ENCODE data around the gene ZBTB20. TPM values are rescaled to one million over a fixed set of nuclear protein-coding genes. Genes with fewer than 3 reads are reported as not detected.
A peak's percentile ranks its signal among the peaks of the same experiment; 100 is the strongest.

ZBTB20 gene
- total and polyA plus RNA-seq, 5 donors from 2014 or later: 10.1 to 58.2 (median 13.2) TPM

DNA sequence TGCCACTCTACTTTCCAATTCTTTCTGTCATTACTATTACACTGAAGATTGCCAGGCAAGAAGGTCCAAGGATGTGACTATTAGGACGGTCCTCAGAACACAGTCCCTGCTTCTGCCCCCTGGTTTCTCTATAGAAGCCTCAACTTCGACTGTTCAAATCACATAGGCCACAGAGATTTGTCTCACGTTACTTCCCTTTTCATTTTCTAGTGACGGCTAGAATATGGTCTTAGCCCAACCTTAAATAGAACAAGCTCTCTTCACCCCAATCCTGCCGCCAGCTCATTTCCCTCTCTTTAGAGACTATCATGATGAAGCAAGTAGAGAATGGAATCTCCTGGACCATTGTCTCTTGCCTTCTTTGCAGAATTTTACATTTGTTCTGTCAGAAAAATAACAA, 768.3 kb downstream of the ZBTB20 start:
- peaks cover 5% of the 10 kb centered on the region for H3K4me1 ChIP-seq (ENCODE audit: control insufficient read depth, insufficient read depth, low read length, poor library complexity, severe bottlenecking)
- no peak overlapping the region for H3K4me3 ChIP-seq (ENCODE audit: low read depth, low read length)
- Mint-ChIP-seq H3K27ac (no peak overlapping the region), H3K36me3 (peaks cover 35% of the 10 kb centered on the region), H3K4me3 (no peak overlapping the region), H3K9me3 (no peaks in the 10 kb centered on the region), H3K4me1 (peaks cover 0 to 2% (median 0%) of the 10 kb centered on the region in 4 donors), H3K27me3 (no peaks in the 10 kb centered on the region)
- H3K9me3 ChIP-seq (ENCODE audit: control insufficient read depth in 2 of 2, low read length in 2 of 2): no peaks in the 10 kb centered on the region
- H3K27ac ChIP-seq (ENCODE audit: insufficient read depth, low read length, poor library complexity, severe bottlenecking): no peak overlapping the region
- H3K27me3 ChIP-seq (ENCODE audit: control insufficient read depth, insufficient read depth, low read length): no peaks in the 10 kb centered on the region
- no peak for ATAC-seq (ENCODE audit: low read depth in 2 of 2)
- no peak for DNase-seq
- H3K36me3 ChIP-seq (ENCODE audit: control insufficient read depth, insufficient read depth, low read length): peaks cover 7% of the 10 kb centered on the region

DNA sequence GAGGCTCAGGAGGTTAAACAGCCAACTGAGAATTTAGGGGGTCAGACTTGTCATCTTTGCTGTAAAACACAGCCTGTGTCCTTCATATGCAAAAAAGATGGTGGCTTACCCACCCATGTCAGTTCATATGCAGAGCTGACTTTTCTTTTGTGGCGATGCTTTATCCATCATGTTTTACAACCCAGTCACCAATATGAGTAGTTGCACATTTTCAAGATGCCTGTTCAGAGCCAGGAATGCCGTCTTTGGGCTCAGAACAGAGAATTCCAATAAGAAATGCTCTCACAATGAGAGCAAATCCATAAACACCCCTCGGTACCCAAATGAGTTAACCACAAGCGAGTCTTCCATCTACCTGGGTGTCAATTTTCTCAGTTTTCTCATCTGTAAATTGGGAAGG, 769.7 kb downstream of the ZBTB20 start:
- no peak overlapping the region for H3K4me3 ChIP-seq (ENCODE audit: low read depth, low read length)
- H3K36me3 ChIP-seq (ENCODE audit: control insufficient read depth, insufficient read depth, low read length): peaks cover 7% of the 10 kb centered on the region
- no peaks in the 10 kb centered on the region for H3K9me3 Mint-ChIP-seq
- H3K27me3 ChIP-seq (ENCODE audit: control insufficient read depth, insufficient read depth, low read length): no peaks in the 10 kb centered on the region
- no peak overlapping the region for H3K27ac Mint-ChIP-seq
- H3K4me1 ChIP-seq (ENCODE audit: control insufficient read depth, insufficient read depth, low read length, poor library complexity, severe bottlenecking): no peaks in the 10 kb centered on the region
- H3K9me3 ChIP-seq (ENCODE audit: control insufficient read depth in 2 of 2, low read length in 2 of 2): no peaks in the 10 kb centered on the region
- no peak for ATAC-seq (ENCODE audit: low read depth in 2 of 2)
- H3K4me1 Mint-ChIP-seq: peaks cover 0 to 2% (median 0%) of the 10 kb centered on the region in 4 donors
- DNase-seq: no peak
- peaks cover 40% of the 10 kb centered on the region for H3K36me3 Mint-ChIP-seq
- H3K27ac ChIP-seq (ENCODE audit: insufficient read depth, low read length, poor library complexity, severe bottlenecking): no peak overlapping the region
- H3K4me3 Mint-ChIP-seq: no peak overlapping the region
- no peaks in the 10 kb centered on the region for H3K27me3 Mint-ChIP-seq

DNA sequence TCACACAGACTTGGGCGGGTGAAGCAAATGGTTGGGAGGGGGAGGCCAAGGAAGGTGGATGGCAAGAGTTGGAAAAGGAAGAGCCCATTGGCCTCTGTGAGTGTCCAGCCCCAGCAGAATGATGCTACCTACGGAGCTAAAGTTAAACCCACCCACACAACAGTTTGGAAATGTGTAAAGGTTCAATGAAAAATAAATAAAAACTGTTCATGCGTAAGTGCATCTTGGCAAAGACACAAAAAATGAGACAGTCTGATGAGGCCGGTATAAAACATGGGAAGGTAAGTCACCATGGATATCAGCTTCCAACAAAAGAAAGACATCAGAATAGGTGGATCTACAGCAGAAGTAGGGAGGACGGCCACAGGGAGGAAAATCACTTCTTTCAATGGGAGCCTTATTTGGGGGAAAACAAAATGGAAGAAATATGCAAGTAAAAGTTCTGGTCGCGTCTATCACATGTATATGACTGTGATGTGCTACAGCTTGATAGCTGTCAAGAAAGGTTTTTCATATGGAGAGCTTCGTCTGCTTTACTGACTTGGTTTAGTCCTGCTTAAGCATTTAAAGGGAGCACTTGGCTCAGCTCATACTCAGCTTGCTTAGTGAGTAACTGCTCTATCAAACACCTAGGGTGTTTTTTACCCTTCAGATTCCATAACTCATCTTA, 770.4 kb downstream of the ZBTB20 start:
- no peak for ATAC-seq (ENCODE audit: low read depth in 2 of 2)
- DNase-seq: no peak
- Mint-ChIP-seq H3K36me3 (peaks cover 40% of the 10 kb centered on the region), H3K4me1 (peaks cover 0 to 6% (median 0%) of the 10 kb centered on the region in 4 donors), H3K4me3 (no peak overlapping the region), H3K9me3 (no peaks in the 10 kb centered on the region), H3K27ac (peak overlapping the region in 1 of 3 donors; percentile 76), H3K27me3 (no peaks in the 10 kb centered on the region)
- H3K4me1 ChIP-seq (ENCODE audit: control insufficient read depth, insufficient read depth, low read length, poor library complexity, severe bottlenecking): no peaks in the 10 kb centered on the region
- H3K27me3 ChIP-seq (ENCODE audit: control insufficient read depth, insufficient read depth, low read length): no peaks in the 10 kb centered on the region
- no peak overlapping the region for H3K4me3 ChIP-seq (ENCODE audit: low read depth, low read length)
- peaks cover 7% of the 10 kb centered on the region for H3K36me3 ChIP-seq (ENCODE audit: control insufficient read depth, insufficient read depth, low read length)
- no peaks in the 10 kb centered on the region for H3K9me3 ChIP-seq (ENCODE audit: control insufficient read depth in 2 of 2, low read length in 2 of 2)
- no peak overlapping the region for H3K27ac ChIP-seq (ENCODE audit: insufficient read depth, low read length, poor library complexity, severe bottlenecking)

DNA sequence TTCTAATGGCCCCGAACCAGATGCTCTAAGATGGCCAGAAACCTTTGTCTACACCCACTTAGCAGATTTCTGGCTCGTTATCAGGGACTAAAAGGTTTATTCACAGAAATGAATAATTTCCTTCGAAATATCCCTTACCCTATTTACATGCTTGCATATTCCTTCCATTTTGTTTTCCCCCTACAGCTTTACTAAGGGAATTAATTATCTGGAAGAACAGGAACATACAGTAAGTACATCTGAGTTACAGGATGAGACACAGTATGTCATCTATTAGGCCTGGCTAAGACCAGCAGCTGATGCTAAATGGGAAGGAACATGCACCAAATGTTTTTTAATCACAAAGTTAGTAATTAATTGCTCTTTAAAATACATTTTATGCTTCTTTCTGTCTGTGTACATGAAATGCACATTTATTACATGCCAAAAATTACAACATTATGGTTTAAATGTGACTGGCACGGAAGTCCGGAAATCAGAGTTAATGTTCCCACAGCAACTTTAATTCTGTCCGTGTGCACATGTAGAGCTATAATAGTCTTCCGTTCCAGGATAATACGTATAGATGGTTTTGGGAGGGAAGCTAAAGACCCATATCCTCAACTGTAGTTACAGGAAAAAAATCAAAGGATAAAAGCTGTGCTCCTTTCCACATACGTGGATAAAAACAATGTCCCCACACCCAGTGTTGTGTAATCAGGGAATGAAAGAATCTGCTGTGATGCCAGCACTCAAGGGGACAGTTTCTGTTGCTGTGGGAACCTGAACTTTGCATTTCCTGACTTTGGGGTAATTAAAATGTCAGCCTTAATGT, 771.3 kb downstream of the ZBTB20 start:
- Mint-ChIP-seq H3K27ac (peak overlapping the region in 1 of 3 donors; percentile 76), H3K27me3 (no peaks in the 10 kb centered on the region), H3K9me3 (no peaks in the 10 kb centered on the region), H3K36me3 (peaks cover 42% of the 10 kb centered on the region), H3K4me3 (no peak overlapping the region), H3K4me1 (peaks cover 0 to 6% (median 1%) of the 10 kb centered on the region in 4 donors)
- no peaks in the 10 kb centered on the region for H3K4me1 ChIP-seq (ENCODE audit: control insufficient read depth, insufficient read depth, low read length, poor library complexity, severe bottlenecking)
- no peak overlapping the region for H3K27ac ChIP-seq (ENCODE audit: insufficient read depth, low read length, poor library complexity, severe bottlenecking)
- H3K36me3 ChIP-seq (ENCODE audit: control insufficient read depth, insufficient read depth, low read length): peaks cover 7% of the 10 kb centered on the region
- H3K9me3 ChIP-seq (ENCODE audit: control insufficient read depth in 2 of 2, low read length in 2 of 2): no peaks in the 10 kb centered on the region
- H3K27me3 ChIP-seq (ENCODE audit: control insufficient read depth, insufficient read depth, low read length): no peaks in the 10 kb centered on the region
- no peak for DNase-seq
- no peak overlapping the region for H3K4me3 ChIP-seq (ENCODE audit: low read depth, low read length)
- ATAC-seq (ENCODE audit: low read depth in 2 of 2): no peak

DNA sequence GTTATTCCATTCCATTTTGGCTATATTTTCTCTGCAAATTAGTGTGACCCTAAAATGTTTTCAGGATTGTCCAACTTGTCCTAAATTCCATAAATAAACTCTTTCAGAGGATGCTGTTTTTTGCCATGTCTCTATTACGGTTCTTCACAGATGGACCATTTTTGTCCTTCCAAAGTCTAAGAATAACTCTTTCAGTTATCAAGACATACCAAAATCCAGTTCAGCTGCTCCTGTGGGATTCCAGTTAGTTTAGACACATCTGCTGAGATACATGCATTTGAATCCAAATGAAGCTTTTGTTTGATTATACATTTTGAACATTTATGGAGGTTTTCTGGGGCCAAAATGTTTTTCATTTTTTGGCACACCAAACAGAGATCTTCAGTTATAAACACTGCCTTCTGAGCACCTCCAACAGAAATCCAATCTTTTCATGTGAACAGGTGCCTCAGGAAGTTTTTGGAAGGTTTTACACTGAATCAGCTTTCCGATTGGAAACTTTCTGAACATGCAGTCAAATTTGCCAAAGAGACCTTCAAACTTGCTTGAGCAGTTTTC, 772.6 kb downstream of the ZBTB20 start:
- ATAC-seq (ENCODE audit: low read depth in 2 of 2): no peak

DNA sequence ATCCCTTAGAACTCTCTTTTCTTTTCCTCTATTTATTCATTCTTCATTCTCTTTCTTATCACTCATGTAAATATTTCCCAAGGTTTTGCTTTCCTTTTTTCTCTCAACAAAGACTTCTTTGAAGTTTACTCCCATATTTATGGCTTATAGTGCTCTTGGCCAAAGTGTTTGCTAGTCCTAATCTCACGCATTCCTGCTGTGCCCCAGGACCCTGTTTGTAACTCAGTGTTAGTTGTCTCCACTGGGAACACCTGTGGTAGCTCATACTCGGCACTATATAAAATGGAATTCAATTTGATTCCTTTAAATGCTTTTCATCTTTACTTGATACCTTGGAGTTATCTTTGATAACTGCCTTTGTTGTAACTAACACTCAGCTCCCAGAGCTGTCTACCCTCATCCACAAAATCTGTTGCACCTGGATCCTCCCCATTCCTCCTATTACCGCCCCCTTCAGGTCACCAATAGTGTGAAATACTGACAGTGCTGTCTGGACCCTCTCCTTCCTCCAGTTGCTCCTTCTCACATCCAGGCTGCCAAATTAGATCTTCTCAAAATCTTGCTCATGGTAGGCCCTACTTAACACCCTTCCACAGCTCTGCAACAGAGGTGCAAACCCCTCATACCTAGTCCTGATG, 776.4 kb downstream of the ZBTB20 start:
- peaks cover 35% of the 10 kb centered on the region for H3K36me3 Mint-ChIP-seq
- ATAC-seq (ENCODE audit: low read depth in 2 of 2) (no peak), DNase-seq (peak in 1 of 3 donors; percentile 18)
- no peaks in the 10 kb centered on the region for H3K27me3 ChIP-seq (ENCODE audit: control insufficient read depth, insufficient read depth, low read length)
- H3K4me3 ChIP-seq (ENCODE audit: low read depth, low read length): no peak overlapping the region
- H3K4me1 Mint-ChIP-seq: peaks cover 0 to 7% (median 4%) of the 10 kb centered on the region in 4 donors
- H3K27ac ChIP-seq (ENCODE audit: insufficient read depth, low read length, poor library complexity, severe bottlenecking): no peak overlapping the region
- no peaks in the 10 kb centered on the region for H3K4me1 ChIP-seq (ENCODE audit: control insufficient read depth, insufficient read depth, low read length, poor library complexity, severe bottlenecking)
- H3K27me3 Mint-ChIP-seq: no peaks in the 10 kb centered on the region
- H3K27ac Mint-ChIP-seq: no peak overlapping the region
- H3K9me3 ChIP-seq (ENCODE audit: control insufficient read depth in 2 of 2, low read length in 2 of 2): no peaks in the 10 kb centered on the region
- H3K9me3 Mint-ChIP-seq: no peaks in the 10 kb centered on the region
- no peaks in the 10 kb centered on the region for H3K36me3 ChIP-seq (ENCODE audit: control insufficient read depth, insufficient read depth, low read length)
- H3K4me3 Mint-ChIP-seq: peak overlapping the region in 1 of 4 donors; percentile 0

More for the DNA sequence above, 772.6 kb downstream of the ZBTB20 start:
- Mint-ChIP-seq H3K9me3 (no peaks in the 10 kb centered on the region), H3K36me3 (peaks cover 41% of the 10 kb centered on the region), H3K4me3 (no peak overlapping the region), H3K4me1 (peaks cover 0 to 6% (median 4%) of the 10 kb centered on the region in 4 donors), H3K27ac (no peak overlapping the region), H3K27me3 (no peaks in the 10 kb centered on the region)
- DNase-seq: no peak
- H3K36me3 ChIP-seq (ENCODE audit: control insufficient read depth, insufficient read depth, low read length): no peaks in the 10 kb centered on the region
- no peaks in the 10 kb centered on the region for H3K9me3 ChIP-seq (ENCODE audit: control insufficient read depth in 2 of 2, low read length in 2 of 2)
- no peaks in the 10 kb centered on the region for H3K4me1 ChIP-seq (ENCODE audit: control insufficient read depth, insufficient read depth, low read length, poor library complexity, severe bottlenecking)
- H3K27me3 ChIP-seq (ENCODE audit: control insufficient read depth, insufficient read depth, low read length): no peaks in the 10 kb centered on the region
- no peak overlapping the region for H3K4me3 ChIP-seq (ENCODE audit: low read depth, low read length)
- H3K27ac ChIP-seq (ENCODE audit: insufficient read depth, low read length, poor library complexity, severe bottlenecking): no peak overlapping the region

DNA sequence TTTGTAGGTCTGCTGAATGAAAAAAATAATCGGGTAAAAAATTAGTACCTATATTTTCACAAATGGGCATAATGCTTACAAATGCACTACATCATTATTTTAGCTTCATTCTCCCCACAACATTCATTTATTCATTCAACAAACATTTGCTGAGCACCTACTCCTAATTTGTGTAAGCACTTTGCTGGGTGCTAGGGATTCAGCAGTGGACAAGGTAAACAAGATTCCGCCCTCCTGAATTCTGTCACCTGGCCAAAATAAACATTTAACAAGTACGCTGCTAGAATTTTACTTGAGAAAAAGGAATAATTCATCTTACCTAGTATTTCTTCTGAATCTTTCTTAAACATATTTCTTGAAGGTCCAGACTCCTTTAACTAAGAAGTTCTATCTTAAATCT, 781.2 kb downstream of the ZBTB20 start:
- Mint-ChIP-seq H3K27me3 (no peaks in the 10 kb centered on the region), H3K36me3 (peaks cover 21% of the 10 kb centered on the region), H3K4me3 (no peak overlapping the region), H3K9me3 (no peaks in the 10 kb centered on the region), H3K4me1 (peaks cover 4 to 14% (median 8%) of the 10 kb centered on the region in 4 donors), H3K27ac (no peak overlapping the region)
- Histone ChIP-seq H3K27ac (ENCODE audit: insufficient read depth, low read length, poor library complexity, severe bottlenecking) (no peak overlapping the region), H3K36me3 (ENCODE audit: control insufficient read depth, insufficient read depth, low read length) (no peaks in the 10 kb centered on the region), H3K4me3 (ENCODE audit: low read depth, low read length) (no peak overlapping the region), H3K27me3 (ENCODE audit: control insufficient read depth, insufficient read depth, low read length) (no peaks in the 10 kb centered on the region), H3K9me3 (ENCODE audit: control insufficient read depth in 2 of 2, low read length in 2 of 2) (no peaks in the 10 kb centered on the region), H3K4me1 (ENCODE audit: control insufficient read depth, insufficient read depth, low read length, poor library complexity, severe bottlenecking) (no peaks in the 10 kb centered on the region)
- ATAC-seq (ENCODE audit: low read depth in 2 of 2): no peak
- DNase-seq: no peak

Measured in CD4-positive, CD25-positive, alpha-beta regulatory T cell (primary cell).